ENCODE measurements around the gene MAEA. TPM values are rescaled to one million over a fixed set of nuclear protein-coding genes. Genes with fewer than 3 reads are reported as not detected.

MAEA gene
- polyA plus RNA-seq, 1 experiment = 94.4 TPM

GRCh38 chr4:1253831-1254230 lies 35.9 kb upstream of the MAEA start:
- H3K4me3 ChIP-seq (ENCODE audit: low read depth, low read length) = no peak overlapping the region
- CTCF ChIA-PET = interaction anchor here (3.7 kb wide), 1 partner anchor 14 kb away, joined by 14 read pairs; no protein-coding TSS in a partner anchor
- H3K27me3 ChIP-seq (ENCODE audit: control insufficient read depth, insufficient read depth, low read length) = no peaks in the 10 kb centered on the region
- no peak for TF ChIP-seq CTCF (IDR thresholded peaks at IDR 0.05; ENCODE audit: insufficient read depth, low read depth, low read length)
- DNase-seq (ENCODE audit: low read depth) = no peak
- H3K36me3 ChIP-seq (ENCODE audit: control insufficient read depth, insufficient read depth, low read length) = 0 out of 2 replicates have a peak, but pooled peaks cover 1% of the 10 kb centered on the region
- POLR2A ChIA-PET = no interaction called here

- Histone ChIP-seq H3K4me3 (ENCODE audit: low read depth, low read length) (no peak overlapping the region), H3K36me3 (ENCODE audit: control insufficient read depth, insufficient read depth, low read length) (0 out of 2 replicates have a peak, but pooled peaks cover 1% of the 10 kb centered on the region), H3K27me3 (ENCODE audit: control insufficient read depth, insufficient read depth, low read length) (no peaks in the 10 kb centered on the region)
- no peak for DNase-seq (ENCODE audit: low read depth)
- CTCF ChIA-PET = interaction anchor here (1.2 to 3.7 kb wide), 2 partner anchors 13 to 128 kb away, joined by 3 to 14 read pairs; no protein-coding TSS in a partner anchor
- POLR2A ChIA-PET = no interaction called here
- no peak for TF ChIP-seq CTCF (IDR thresholded peaks at IDR 0.05; ENCODE audit: insufficient read depth, low read depth, low read length)
These were observed 34.5 kb upstream of the MAEA start for GRCh38 chr4:1255151-1255550.

- 0 out of 2 replicates have a peak, but pooled peaks cover 1% of the 10 kb centered on the region for H3K36me3 ChIP-seq (ENCODE audit: control insufficient read depth, insufficient read depth, low read length)
- CTCF ChIA-PET = interaction anchor here (1.2 to 4.4 kb wide), 2 partner anchors 13 to 128 kb away, joined by 3 to 19 read pairs; no protein-coding TSS in a partner anchor
These were observed 34.0 kb upstream of the MAEA start for GRCh38 chr4:1255699-1256098.

DNA sequence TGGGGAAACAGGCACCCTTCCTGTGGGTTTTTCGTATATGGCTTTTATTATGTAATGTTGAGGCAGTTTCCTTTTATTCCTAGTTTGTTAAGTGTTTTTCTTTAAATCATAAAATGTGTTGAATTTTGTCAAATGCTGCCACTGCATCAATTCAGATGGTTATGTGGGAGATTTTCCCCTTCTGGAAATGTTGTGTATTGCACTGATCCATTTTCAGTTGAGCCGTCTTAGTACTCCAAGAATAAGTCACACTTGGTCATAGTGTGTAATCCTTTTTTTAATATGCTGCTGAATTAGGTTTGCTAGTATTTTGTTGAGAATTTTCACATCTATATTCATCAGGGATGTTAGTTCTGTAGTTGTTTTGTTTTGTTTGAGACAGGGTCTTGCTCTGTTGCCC lies 31.2 kb upstream of the MAEA start:
- no peak for TF ChIP-seq CTCF (IDR thresholded peaks at IDR 0.05; ENCODE audit: insufficient read depth, low read depth, low read length)
- H3K27me3 ChIP-seq (ENCODE audit: control insufficient read depth, insufficient read depth, low read length) = no peaks in the 10 kb centered on the region
- CTCF ChIA-PET = interaction anchor here (1.1 to 4.4 kb wide), 3 partner anchors 10 to 90 kb away, joined by 3 to 19 read pairs (median 6); no protein-coding TSS in a partner anchor
- H3K4me3 ChIP-seq (ENCODE audit: low read depth, low read length) = no peak overlapping the region
- POLR2A ChIA-PET = no interaction called here
- no peak for DNase-seq (ENCODE audit: low read depth)
- H3K36me3 ChIP-seq (ENCODE audit: control insufficient read depth, insufficient read depth, low read length) = no peaks in the 10 kb centered on the region

More at GRCh38 chr4:1255699-1256098, 34.0 kb upstream of the MAEA start:
- Histone ChIP-seq H3K27me3 (ENCODE audit: control insufficient read depth, insufficient read depth, low read length) (no peaks in the 10 kb centered on the region), H3K4me3 (ENCODE audit: low read depth, low read length) (no peak overlapping the region)
- DNase-seq (ENCODE audit: low read depth) = no peak
- POLR2A ChIA-PET = no interaction called here
- TF ChIP-seq CTCF (IDR thresholded peaks at IDR 0.05; ENCODE audit: insufficient read depth, low read depth, low read length) = no peak

DNA sequence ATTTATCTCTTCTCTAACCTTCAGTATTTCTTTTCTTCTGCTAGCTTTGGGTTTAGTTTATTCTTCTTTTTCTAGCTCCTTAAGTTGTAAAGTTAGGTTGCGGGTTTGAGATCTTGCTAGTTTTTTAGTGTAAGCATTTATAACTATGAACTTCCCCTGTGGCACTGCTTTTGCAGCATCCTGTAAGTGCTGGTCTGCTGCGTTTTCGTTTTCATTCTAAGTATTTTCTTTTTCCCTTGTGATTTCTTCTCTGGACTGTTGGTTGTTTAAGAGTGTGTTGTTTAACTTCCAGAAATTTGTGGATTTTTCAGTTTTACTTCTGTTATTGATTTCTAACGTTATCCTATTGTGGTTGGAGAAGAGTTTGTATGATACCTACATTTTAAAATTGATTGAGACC lies 29.7 kb upstream of the MAEA start:
- Histone ChIP-seq H3K27me3 (ENCODE audit: control insufficient read depth, insufficient read depth, low read length) (no peaks in the 10 kb centered on the region), H3K36me3 (ENCODE audit: control insufficient read depth, insufficient read depth, low read length) (no peaks in the 10 kb centered on the region), H3K4me3 (ENCODE audit: low read depth, low read length) (no peak overlapping the region)
- ChIA-PET POLR2A (no interaction called here), CTCF (interaction anchor here (1.0 to 4.4 kb wide), 2 partner anchors 8 to 9 kb away, joined by 4 to 19 read pairs; no protein-coding TSS in a partner anchor)
- TF ChIP-seq CTCF (IDR thresholded peaks at IDR 0.05; ENCODE audit: insufficient read depth, low read depth, low read length) = no peak
- no peak for DNase-seq (ENCODE audit: low read depth)

Measured in BJ (cell line).